Stimulated activated naive CD8-positive, alpha-beta T cell treated with anti-CD3 and anti-CD28 coated beads, Interleukin-15, amount 100 ng/mL, for 72 hours (primary cell): ENCODE measurements around the gene RHBDD3.
A peak's percentile ranks its signal among the peaks of the same experiment; 100 is the strongest.

Experiments
- ATAC-seq: fragments of 150-1000 bp; cut with Tn5 transposase; 2 replicates; pipeline ENCODE4 v1.10.0; 2021; ENCODE audit warnings: mild to moderate bottlenecking, moderate library complexity
- DNase-seq, 2 donors: peaks; one replicate each; pipeline ENCODE4 v3.0.0; 2021 to 2022
- H3K27ac Mint-ChIP-seq, 2 donors: one replicate each; pipeline ENCODE4 v1.8.0; 2022; ENCODE audit warnings: mild to moderate bottlenecking in 2 of 2, mixed read lengths in 2 of 2, moderate library complexity in 2 of 2
- H3K27me3 Mint-ChIP-seq: one replicate; pipeline ENCODE4 v1.8.0; 2022; ENCODE audit warnings: mixed read lengths
- H3K4me1 Mint-ChIP-seq: one replicate; pipeline ENCODE4 v1.8.0; 2022; ENCODE audit warnings: mild to moderate bottlenecking, mixed read lengths
- H3K4me3 Mint-ChIP-seq, 2 donors: one replicate each; pipeline ENCODE4 v1.8.0; 2022; ENCODE audit warnings: mild to moderate bottlenecking in 2 of 2, mixed read lengths in 2 of 2, moderate library complexity in 1 of 2
- H3K9me3 Mint-ChIP-seq, 2 donors: one replicate each; pipeline ENCODE4 v1.8.0; 2022; ENCODE audit warnings: mixed read lengths in 2 of 2

RHBDD3 gene

GRCh38 chr22:29265929-29266328, 1.9 kb downstream of the RHBDD3 start:
- Mint-ChIP-seq H3K27me3 (no peaks in the 10 kb centered on the region), H3K27ac (no peak overlapping the region), H3K9me3 (no peaks in the 10 kb centered on the region), H3K4me3 (peak overlapping the region in 1 of 2 donors; percentile 90), H3K4me1 (peaks cover 29% of the 10 kb centered on the region)
- DNase-seq (no peak), ATAC-seq (no peak)

GRCh38 chr22:29265305-29265704, 2.5 kb downstream of the RHBDD3 start:
- no peaks in the 10 kb centered on the region for H3K9me3 Mint-ChIP-seq
- H3K4me3 Mint-ChIP-seq, result no peak overlapping the region
- H3K27ac Mint-ChIP-seq, result no peak overlapping the region
- H3K4me1 Mint-ChIP-seq, result peaks cover 22% of the 10 kb centered on the region
- no peak for DNase-seq
- H3K27me3 Mint-ChIP-seq, result no peaks in the 10 kb centered on the region
- no peak for ATAC-seq

- no peak for ATAC-seq
- H3K27me3 Mint-ChIP-seq, result no peaks in the 10 kb centered on the region
- peaks cover 14% of the 10 kb centered on the region for H3K4me1 Mint-ChIP-seq
- DNase-seq, result no peak
- H3K4me3 Mint-ChIP-seq, result no peak overlapping the region
- H3K9me3 Mint-ChIP-seq, result no peaks in the 10 kb centered on the region
- no peak overlapping the region for H3K27ac Mint-ChIP-seq
These were observed 3.9 kb downstream of the RHBDD3 start for GRCh38 chr22:29263791-29264276.

- Mint-ChIP-seq H3K27me3 (no peaks in the 10 kb centered on the region), H3K4me1 (peaks cover under 1% of the 10 kb centered on the region), H3K4me3 (no peak overlapping the region), H3K27ac (no peak overlapping the region), H3K9me3 (no peaks in the 10 kb centered on the region)
- ATAC-seq (peak; percentile 10), DNase-seq (no peak)
These were observed 7.0 kb downstream of the RHBDD3 start for GRCh38 chr22:29260601-29261315.

GRCh38 chr22:29260031-29260560, 7.7 kb downstream of the RHBDD3 start:
- no peaks in the 10 kb centered on the region for H3K27me3 Mint-ChIP-seq
- no peak for DNase-seq
- no peaks in the 10 kb centered on the region for H3K9me3 Mint-ChIP-seq
- H3K4me1 Mint-ChIP-seq, result no peaks in the 10 kb centered on the region
- H3K27ac Mint-ChIP-seq, result peak overlapping the region in 1 of 2 donors; percentile 12
- H3K4me3 Mint-ChIP-seq, result no peak overlapping the region
- peak; percentile 44 for ATAC-seq

- H3K9me3 Mint-ChIP-seq, result no peaks in the 10 kb centered on the region
- DNase-seq (no peak), ATAC-seq (no peak)
These were observed 8.4 kb downstream of the RHBDD3 start for GRCh38 chr22:29259253-29259899.

GRCh38 chr22:29258407-29259252, 9.2 kb downstream of the RHBDD3 start:
- no peaks in the 10 kb centered on the region for H3K9me3 Mint-ChIP-seq
- no peak for ATAC-seq
- no peaks in the 10 kb centered on the region for H3K4me1 Mint-ChIP-seq
- H3K27me3 Mint-ChIP-seq, result no peaks in the 10 kb centered on the region
- H3K27ac Mint-ChIP-seq, result no peak overlapping the region
- H3K4me3 Mint-ChIP-seq, result no peak overlapping the region
- no peak for DNase-seq

More at GRCh38 chr22:29259253-29259899, 8.4 kb downstream of the RHBDD3 start:
- H3K4me3 Mint-ChIP-seq, result no peak overlapping the region
- no peaks in the 10 kb centered on the region for H3K4me1 Mint-ChIP-seq
- no peaks in the 10 kb centered on the region for H3K27me3 Mint-ChIP-seq
- peak overlapping the region in 1 of 2 donors; percentile 33 for H3K27ac Mint-ChIP-seq

- Mint-ChIP-seq H3K4me1 (no peaks in the 10 kb centered on the region), H3K27me3 (no peaks in the 10 kb centered on the region), H3K4me3 (no peak overlapping the region), H3K27ac (no peak overlapping the region), H3K9me3 (no peaks in the 10 kb centered on the region)
- ATAC-seq (no peak), DNase-seq (no peak)
These were observed 10.0 kb downstream of the RHBDD3 start for GRCh38 chr22:29257751-29258181.

GRCh38 chr22:29256606-29257325, 11.0 kb downstream of the RHBDD3 start:
- Mint-ChIP-seq H3K27ac (peak overlapping the region in 1 of 2 donors; percentile 42), H3K4me1 (no peaks in the 10 kb centered on the region), H3K9me3 (no peaks in the 10 kb centered on the region), H3K27me3 (peaks cover 8% of the 10 kb centered on the region), H3K4me3 (no peak overlapping the region)
- no peak for DNase-seq
- no peak for ATAC-seq

- H3K27ac Mint-ChIP-seq, result no peak overlapping the region
- H3K4me3 Mint-ChIP-seq, result no peak overlapping the region
- H3K4me1 Mint-ChIP-seq, result no peaks in the 10 kb centered on the region
- ATAC-seq (no peak), DNase-seq (no peak)
- no peaks in the 10 kb centered on the region for H3K9me3 Mint-ChIP-seq
- peaks cover 8% of the 10 kb centered on the region for H3K27me3 Mint-ChIP-seq
These were observed 12.6 kb downstream of the RHBDD3 start for GRCh38 chr22:29255064-29255621.

GRCh38 chr22:29254286-29254660, 13.5 kb downstream of the RHBDD3 start:
- no peak for DNase-seq
- no peak for ATAC-seq
- Mint-ChIP-seq H3K4me3 (no peak overlapping the region), H3K9me3 (no peaks in the 10 kb centered on the region), H3K27me3 (peaks cover 8% of the 10 kb centered on the region), H3K4me1 (no peaks in the 10 kb centered on the region), H3K27ac (peak overlapping the region in 1 of 2 donors; percentile 42)

- Mint-ChIP-seq H3K27me3 (peaks cover 8% of the 10 kb centered on the region), H3K9me3 (no peaks in the 10 kb centered on the region), H3K4me3 (no peak overlapping the region), H3K27ac (peak overlapping the region in 1 of 2 donors; percentile 55), H3K4me1 (no peaks in the 10 kb centered on the region)
- DNase-seq, result no peak
- no peak for ATAC-seq
These were observed 14.1 kb downstream of the RHBDD3 start for GRCh38 chr22:29253561-29254285.

- Mint-ChIP-seq H3K4me1 (no peaks in the 10 kb centered on the region), H3K9me3 (no peaks in the 10 kb centered on the region), H3K4me3 (no peak overlapping the region), H3K27me3 (peaks cover 8% of the 10 kb centered on the region), H3K27ac (no peak overlapping the region)
- ATAC-seq, result no peak
- no peak for DNase-seq
These were observed 15.5 kb downstream of the RHBDD3 start for GRCh38 chr22:29251981-29252911.
